Left colon (tissue), 2 donors: ENCODE results near the gene TPSB2. TPM values are rescaled to one million over a fixed set of nuclear protein-coding genes. Genes with fewer than 3 reads are reported as not detected.

Experiments used
- ATAC-seq: fragments of 200-7000 bp; cut with Tn5 transposase; one replicate; pipeline ENCODE4 v1.9.1; 2020; ENCODE audit warnings: mild to moderate bottlenecking, moderate library complexity
- DNase-seq, 2 donors: peaks; one replicate each; pipeline ENCODE4 v3.0.0-alpha.2; 2020
- intact Hi-C, 2 donors: fragments of 100-400 bp; cut with DNase I in 1 of 2; cut with micrococcal nuclease in 1 of 2; formaldehyde crosslinking; loops; one replicate each; pipeline versions ENCODE4 v1.11.2 to v1.14.0; 2022; cut with DNase I, micrococcal nuclease
- total RNA-seq, 2 donors: library from RNA; stranded (reverse); fragmentation: NEBNext Ultra II Directional; extraction: Animal tissue kit (Norgen Biotek cat#: 25700); gene quantifications; one replicate each; pipeline ENCODE4 v1.2.1, GENCODE V29; 2021
- donor health status: DM: no; HTN: no; CAD: no.
- donor health status: DM: yes; HTN: yes; CAD: no.

The TPSB2 gene
- total RNA-seq, 2 donors from 2014 or later, result 6.4 to 18.6 TPM

- intact Hi-C loops, result no loop called here
- DNase-seq (peak in 1 of 2 donors; percentile 29), ATAC-seq (peak; percentile 25)
Observed at GRCh38 chr16:1223355-1224214, 6.4 kb downstream of the TPSB2 start.

- no peak for ATAC-seq
- intact Hi-C loops, result no loop called here
- no peak for DNase-seq
Observed at GRCh38 chr16:1222553-1223354, 7.2 kb downstream of the TPSB2 start.

GRCh38 chr16:1221628-1222552, 8.1 kb downstream of the TPSB2 start:
- intact Hi-C loops, result no loop called here
- peak; percentile 28 for ATAC-seq
- peak; percentile 38 to 74 for DNase-seq

- intact Hi-C loops, result no loop called here
- peak; percentile 40 for ATAC-seq
- DNase-seq, result peak in 1 of 2 donors; percentile 61
Observed at GRCh38 chr16:1220841-1221627, 8.9 kb downstream of the TPSB2 start.

GRCh38 chr16:1220098-1220728, 9.8 kb downstream of the TPSB2 start:
- intact Hi-C loops, result no loop called here
- DNase-seq, result no peak
- no peak for ATAC-seq

- intact Hi-C loops, result no loop called here
- DNase-seq (no peak), ATAC-seq (no peak)
Observed at GRCh38 chr16:1218930-1219611, 10.9 kb downstream of the TPSB2 start.

- intact Hi-C loops, result no loop called here
- DNase-seq (no peak), ATAC-seq (no peak)
Observed at GRCh38 chr16:1218061-1218929, 11.7 kb downstream of the TPSB2 start.

- DNase-seq (no peak), ATAC-seq (no peak)
- intact Hi-C loops, result no loop called here
Observed at GRCh38 chr16:1217526-1217925, 12.5 kb downstream of the TPSB2 start.

GRCh38 chr16:1216681-1217400, 13.1 kb downstream of the TPSB2 start:
- DNase-seq, result no peak
- intact Hi-C loops, result no loop called here
- no peak for ATAC-seq

GRCh38 chr16:1216296-1216619, 13.7 kb downstream of the TPSB2 start:
- peak in 1 of 2 donors; percentile 44 for DNase-seq
- ATAC-seq, result peak; percentile 52
- intact Hi-C loops, result no loop called here

- no peak for ATAC-seq
- intact Hi-C loops, result no loop called here
Observed at GRCh38 chr16:1215574-1216295, 14.2 kb downstream of the TPSB2 start.

GRCh38 chr16:1214719-1215118, 15.3 kb downstream of the TPSB2 start:
- no peak for DNase-seq
- intact Hi-C loops, result no loop called here
- ATAC-seq, result no peak

More at GRCh38 chr16:1215574-1216295, 14.2 kb downstream of the TPSB2 start:
- no peak for DNase-seq

- DNase-seq (no peak), ATAC-seq (no peak)
- intact Hi-C loops, result no loop called here
Observed at GRCh38 chr16:1213796-1214372, 16.1 kb downstream of the TPSB2 start.

GRCh38 chr16:1213231-1213630, 16.8 kb downstream of the TPSB2 start:
- intact Hi-C loops, result no loop called here
- DNase-seq (no peak), ATAC-seq (no peak)
